GM20000 (cell line): Measurements from ENCODE around the gene BDKRB1.

ENCODE experiments used
- DNase-seq: peaks from one replicate; pipeline ENCODE4 v3.0.0; 2012; ENCODE audit warnings: low spot score
- CTCF ChIP-seq: IDR thresholded peaks from 2 replicates; pipeline ENCODE4 v1.5.1; 2012; ENCODE audit warnings: mild to moderate bottlenecking, control low read depth; ENCODE audit errors: extremely low read depth, missing control alignments

BDKRB1 gene

GRCh38 chr14:96281486-96281885 is 25.5 kb downstream of the BDKRB1 start:
- no peak for DNase-seq
- TF ChIP-seq CTCF = no peak

- TF ChIP-seq CTCF = no peak
- DNase-seq = no peak
These were observed 28.0 kb downstream of the BDKRB1 start for GRCh38 chr14:96284008-96284407.

- no peak for DNase-seq
- TF ChIP-seq CTCF = no peak
These were observed 28.4 kb downstream of the BDKRB1 start for GRCh38 chr14:96284430-96284829.

GRCh38 chr14:96285667-96286066 is 29.7 kb downstream of the BDKRB1 start:
- no peak for DNase-seq
- TF ChIP-seq CTCF = no peak

GRCh38 chr14:96286251-96286650 is 30.2 kb downstream of the BDKRB1 start:
- TF ChIP-seq CTCF = no peak
- no peak for DNase-seq

GRCh38 chr14:96287856-96288255 is 31.8 kb downstream of the BDKRB1 start:
- no peak for TF ChIP-seq CTCF

GRCh38 chr14:96294246-96294645 is 38.2 kb downstream of the BDKRB1 start:
- DNase-seq = no peak

More at GRCh38 chr14:96287856-96288255, 31.8 kb downstream of the BDKRB1 start:
- DNase-seq = no peak

More at GRCh38 chr14:96294246-96294645, 38.2 kb downstream of the BDKRB1 start:
- no peak for TF ChIP-seq CTCF
